ENCODE results near the gene HRAS.
A peak's percentile ranks its signal among the peaks of the same experiment; 100 is the strongest.

HRAS gene

DNA sequence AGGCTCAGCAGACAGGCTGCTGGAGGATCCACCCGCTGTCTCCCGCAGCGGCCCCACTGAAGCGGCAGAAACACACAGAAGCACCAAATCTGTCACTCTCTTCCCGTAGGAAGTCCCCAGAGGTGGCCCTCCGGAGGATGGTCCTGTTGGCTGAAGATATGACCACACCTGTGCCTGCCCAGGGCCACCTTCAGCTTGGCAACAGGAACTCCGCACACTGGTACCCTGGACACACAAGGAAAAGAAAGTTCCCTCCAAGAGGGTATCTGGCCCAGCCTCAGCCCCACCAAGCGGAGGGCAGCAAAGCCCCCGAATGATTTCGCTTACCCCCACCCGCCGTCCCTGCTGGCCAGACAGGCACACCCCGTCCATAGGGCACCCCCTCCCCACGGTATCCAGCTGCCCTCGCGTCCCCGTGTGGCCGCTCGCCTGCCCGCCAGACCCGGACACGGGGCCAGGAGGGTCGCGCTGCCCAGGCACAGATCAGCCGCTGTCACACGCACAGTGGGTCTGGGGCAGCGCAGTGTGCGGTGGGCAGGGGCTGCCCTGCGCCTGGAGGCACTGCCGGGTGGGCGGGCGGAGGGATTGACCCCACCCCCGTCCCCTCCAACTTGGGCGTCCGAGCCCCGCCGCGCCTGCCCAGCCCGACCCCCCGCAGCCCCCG, 32.4 kb upstream of the HRAS start:
- TF ChIP-seq, protein P1, sequence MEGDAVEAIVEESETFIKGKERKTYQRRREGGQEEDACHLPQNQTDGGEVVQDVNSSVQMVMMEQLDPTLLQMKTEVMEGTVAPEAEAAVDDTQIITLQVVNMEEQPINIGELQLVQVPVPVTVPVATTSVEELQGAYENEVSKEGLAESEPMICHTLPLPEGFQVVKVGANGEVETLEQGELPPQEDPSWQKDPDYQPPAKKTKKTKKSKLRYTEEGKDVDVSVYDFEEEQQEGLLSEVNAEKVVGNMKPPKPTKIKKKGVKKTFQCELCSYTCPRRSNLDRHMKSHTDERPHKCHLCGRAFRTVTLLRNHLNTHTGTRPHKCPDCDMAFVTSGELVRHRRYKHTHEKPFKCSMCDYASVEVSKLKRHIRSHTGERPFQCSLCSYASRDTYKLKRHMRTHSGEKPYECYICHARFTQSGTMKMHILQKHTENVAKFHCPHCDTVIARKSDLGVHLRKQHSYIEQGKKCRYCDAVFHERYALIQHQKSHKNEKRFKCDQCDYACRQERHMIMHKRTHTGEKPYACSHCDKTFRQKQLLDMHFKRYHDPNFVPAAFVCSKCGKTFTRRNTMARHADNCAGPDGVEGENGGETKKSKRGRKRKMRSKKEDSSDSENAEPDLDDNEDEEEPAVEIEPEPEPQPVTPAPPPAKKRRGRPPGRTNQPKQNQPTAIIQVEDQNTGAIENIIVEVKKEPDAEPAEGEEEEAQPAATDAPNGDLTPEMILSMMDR (IDR thresholded peaks at IDR 0.05; ENCODE audit: insufficient read depth, low read length, missing control alignments): no peak
- CTCF ChIA-PET: interaction anchor here (5.0 kb wide), 1 partner anchor 12 kb away, joined by 34 read pairs; no protein-coding TSS in a partner anchor
- H3K4me3 ChIP-seq (ENCODE audit: low read depth, low read length): peak overlapping the region; percentile 91
- POLR2A ChIA-PET: interaction anchor here (0.9 kb wide), 1 partner anchor 9 kb away, joined by 4 read pairs; no protein-coding TSS in a partner anchor
- no peak for DNase-seq (ENCODE audit: low read depth, low spot score)

DNA sequence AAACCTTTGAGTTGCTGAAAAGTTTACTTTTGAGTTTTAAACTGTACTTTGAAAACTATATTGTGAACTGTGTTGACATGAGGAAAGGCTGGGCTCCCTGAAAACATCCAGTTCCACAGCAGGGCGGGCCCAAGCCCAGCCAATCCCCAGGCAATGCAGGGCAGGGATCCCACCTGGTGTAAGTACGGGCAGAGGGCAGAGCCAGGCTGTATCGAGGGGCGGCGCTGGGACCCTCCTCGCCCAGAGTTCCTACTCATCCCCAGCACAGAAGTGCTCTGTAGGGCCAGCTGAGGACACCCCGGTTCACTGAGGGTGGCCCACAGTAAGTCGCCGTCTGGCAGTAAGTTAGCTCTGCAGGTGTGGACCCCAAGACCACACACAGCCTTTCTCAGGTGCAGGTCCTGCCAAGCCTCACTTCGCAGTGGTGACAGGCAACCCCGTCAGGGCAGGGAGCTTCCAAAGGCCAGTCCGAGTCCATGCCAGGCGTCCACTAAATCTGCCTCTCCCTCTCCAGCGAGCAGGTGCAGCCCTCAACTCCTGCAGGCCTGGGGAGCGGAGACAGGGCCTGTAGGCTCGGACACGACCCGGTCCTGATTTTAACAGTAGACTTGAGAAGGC, 31.7 kb upstream of the HRAS start:
- TF ChIP-seq, protein P1 (IDR thresholded peaks at IDR 0.05; ENCODE audit: insufficient read depth, low read length, missing control alignments): no peak
- DNase-seq (ENCODE audit: low read depth, low spot score): no peak
- ChIA-PET CTCF (interaction anchor here (2.2 to 5.0 kb wide), 2 partner anchors 12 to 156 kb away, joined by 6 to 34 read pairs; no protein-coding TSS in a partner anchor), POLR2A (interaction anchor here (0.6 kb wide), 1 partner anchor 126 kb away, joined by 3 read pairs; no protein-coding TSS in a partner anchor)
- H3K4me3 ChIP-seq (ENCODE audit: low read depth, low read length): peak overlapping the region; percentile 91

DNA sequence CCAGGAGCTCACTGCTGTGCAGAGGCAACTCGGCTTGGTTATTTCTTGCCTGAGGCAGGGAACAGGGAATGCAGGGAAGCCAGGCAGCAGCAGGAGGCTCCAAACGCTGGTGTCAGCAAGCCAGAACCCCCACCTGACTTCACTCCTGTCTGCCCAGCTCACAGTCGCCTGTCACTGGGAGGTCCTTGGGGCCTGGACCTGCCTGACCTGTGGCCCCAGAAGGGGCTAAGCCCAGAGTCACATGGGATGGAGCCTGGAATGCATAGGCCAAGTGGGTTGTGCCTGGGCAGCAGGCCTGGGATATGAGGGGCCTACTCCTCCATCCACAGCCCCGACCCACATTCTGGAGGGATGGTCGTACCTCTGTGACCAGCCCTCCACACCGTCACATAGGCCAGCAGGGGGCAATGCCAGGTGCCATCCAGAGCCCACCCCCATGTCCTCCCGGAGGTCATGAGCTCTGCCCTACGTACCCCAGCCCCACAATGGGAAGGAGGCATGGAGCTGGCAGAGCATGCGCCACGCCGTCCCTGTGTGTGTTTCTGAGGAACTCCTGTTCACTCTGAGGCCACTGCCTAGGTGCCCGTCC, 30.6 kb upstream of the HRAS start:
- TF ChIP-seq, protein P1 (IDR thresholded peaks at IDR 0.05; ENCODE audit: insufficient read depth, low read length, missing control alignments): no peak
- ChIA-PET CTCF (interaction anchor here (0.6 to 5.0 kb wide), 3 partner anchors 11 to 226 kb away, joined by 3 to 34 read pairs (median 6); no protein-coding TSS in a partner anchor), POLR2A (interaction anchor here (0.6 to 0.7 kb wide), 2 partner anchors 10 to 128 kb away, joined by 3 read pairs; no protein-coding TSS in a partner anchor)
- H3K4me3 ChIP-seq (ENCODE audit: low read depth, low read length): no peak overlapping the region; the same call in 1 of the 2 replicates
- no peak for DNase-seq (ENCODE audit: low read depth, low spot score)

DNA sequence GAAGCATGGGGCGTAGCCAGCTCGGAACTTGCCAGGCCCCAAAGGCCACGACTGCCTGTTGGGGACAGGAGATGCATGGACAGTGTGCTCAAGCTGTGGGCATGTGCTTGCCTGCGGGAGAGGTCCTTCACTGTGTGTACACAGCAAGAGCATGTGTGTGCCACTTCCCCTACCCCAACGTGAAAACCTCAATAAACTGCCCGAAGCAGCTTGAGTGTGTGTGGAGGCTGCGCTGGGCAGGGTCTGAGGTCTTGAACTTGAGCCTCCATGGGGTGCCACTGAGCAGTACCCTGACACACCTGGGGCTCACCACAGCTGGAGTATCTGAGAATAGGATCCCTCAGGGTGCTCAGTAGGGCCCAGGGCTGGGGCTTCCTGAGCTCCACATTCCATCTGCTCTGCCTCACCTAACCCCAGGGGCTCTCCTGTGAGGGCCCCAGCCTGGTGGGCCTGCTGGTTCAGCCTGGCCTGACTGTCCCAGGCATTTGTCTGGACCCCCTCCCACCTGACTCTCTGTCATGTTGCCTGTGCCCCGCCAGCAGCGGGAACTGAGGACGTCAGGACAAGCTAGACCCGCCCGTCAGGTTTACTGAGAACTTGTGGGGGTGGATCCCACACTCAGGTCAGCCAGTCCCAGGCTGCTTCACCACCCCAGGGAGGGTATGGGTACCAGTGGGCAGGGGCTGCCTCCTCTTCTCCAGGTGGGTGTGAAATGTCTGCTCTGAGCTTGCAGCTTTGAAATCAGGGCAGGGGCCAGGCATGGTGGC, 28.6 kb upstream of the HRAS start:
- H3K4me3 ChIP-seq (ENCODE audit: low read depth, low read length): no peak overlapping the region
- TF ChIP-seq, protein P1 (IDR thresholded peaks at IDR 0.05; ENCODE audit: insufficient read depth, low read length, missing control alignments): no peak
- DNase-seq (ENCODE audit: low read depth, low spot score): no peak
- CTCF ChIA-PET: interaction anchor here (0.9 to 5.0 kb wide), 6 partner anchors 9 to 163 kb away, joined by 3 to 34 read pairs (median 4); no protein-coding TSS in a partner anchor
- POLR2A ChIA-PET: interaction anchor here (0.8 to 1.5 kb wide), 3 partner anchors 28 to 158 kb away, joined by 3 to 5 read pairs (median 4); no protein-coding TSS in a partner anchor

- TF ChIP-seq, protein P1 (IDR thresholded peaks at IDR 0.05; ENCODE audit: insufficient read depth, low read length, missing control alignments): no peak
- no peak for DNase-seq (ENCODE audit: low read depth, low spot score)
- no peak overlapping the region for H3K4me3 ChIP-seq (ENCODE audit: low read depth, low read length)
- ChIA-PET POLR2A (interaction anchor here (0.7 to 1.5 kb wide), 3 partner anchors 27 to 159 kb away, joined by 3 to 5 read pairs (median 3); no protein-coding TSS in a partner anchor), CTCF (interaction anchor here (0.9 to 5.0 kb wide), 3 partner anchors 8 to 165 kb away, joined by 3 to 34 read pairs (median 3); no protein-coding TSS in a partner anchor)
Measured at GRCh38 chr11:563066-563811, 27.9 kb upstream of the HRAS start.

All from AG04449 (cell line).